ENCODE data around the gene SPHK1.

The SPHK1 gene

DNA sequence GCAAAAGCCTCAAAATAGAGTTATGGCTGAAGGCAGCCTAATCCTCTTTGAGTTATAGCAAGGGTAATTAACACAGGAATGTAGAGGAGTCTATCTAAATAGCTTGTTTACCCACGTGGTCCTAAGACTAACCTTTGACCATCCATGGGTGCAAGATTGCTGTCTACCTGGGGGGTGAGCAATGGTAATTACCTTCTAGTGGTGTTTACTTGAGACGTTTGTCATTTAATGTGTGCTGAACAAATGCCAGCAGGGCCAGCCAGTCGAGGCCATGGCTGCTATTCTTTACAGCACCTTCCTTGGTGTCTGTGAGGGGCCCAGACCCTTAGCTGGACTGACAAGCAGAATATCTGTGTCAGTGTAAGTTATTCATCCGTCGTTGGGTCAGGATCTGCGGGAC, 16.8 kb upstream of the SPHK1 start:
- H3K27ac ChIP-seq (ENCODE audit: low read length), result no peak overlapping the region
- H3K4me3 ChIP-seq (ENCODE audit: low read length), result no peak overlapping the region
- H3K27me3 ChIP-seq (ENCODE audit: control insufficient read depth, insufficient read depth, low read length), result no peaks in the 10 kb centered on the region
- H3K36me3 ChIP-seq (ENCODE audit: control insufficient read depth, low read depth, low read length), result no peaks in the 10 kb centered on the region
- H3K4me1 ChIP-seq (ENCODE audit: control insufficient read depth, low read depth, low read length), result no peaks in the 10 kb centered on the region
- no peaks in the 10 kb centered on the region for H3K9me3 ChIP-seq (ENCODE audit: control insufficient read depth, low read depth, low read length)
- H3K9ac ChIP-seq (ENCODE audit: low read length), result no peak overlapping the region

DNA sequence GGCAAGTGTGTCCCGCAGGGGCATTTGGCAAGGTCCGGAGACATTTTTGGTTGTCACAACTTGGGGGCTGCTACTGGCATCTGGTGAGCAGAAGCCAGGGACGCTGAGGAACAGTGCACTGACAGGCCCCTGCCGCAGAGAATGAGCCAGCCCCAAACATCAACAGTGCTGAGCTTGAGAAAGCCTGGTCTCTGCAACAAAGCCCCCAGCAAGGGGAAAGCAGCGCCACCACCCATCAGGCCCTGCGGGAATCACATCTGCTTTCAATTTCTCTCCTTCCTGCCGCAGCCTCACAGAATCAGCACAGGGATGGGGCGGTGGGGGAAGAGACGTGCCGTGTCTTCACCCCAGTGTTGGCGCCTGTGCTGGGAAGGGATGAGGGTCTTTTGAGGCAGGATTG, 15.9 kb upstream of the SPHK1 start:
- no peaks in the 10 kb centered on the region for H3K27me3 ChIP-seq (ENCODE audit: control insufficient read depth, insufficient read depth, low read length)
- H3K9me3 ChIP-seq (ENCODE audit: control insufficient read depth, low read depth, low read length), result no peaks in the 10 kb centered on the region
- H3K4me1 ChIP-seq (ENCODE audit: control insufficient read depth, low read depth, low read length), result no peaks in the 10 kb centered on the region
- H3K36me3 ChIP-seq (ENCODE audit: control insufficient read depth, low read depth, low read length), result no peaks in the 10 kb centered on the region
- no peak overlapping the region for H3K27ac ChIP-seq (ENCODE audit: low read length)
- H3K9ac ChIP-seq (ENCODE audit: low read length), result no peak overlapping the region
- no peak overlapping the region for H3K4me3 ChIP-seq (ENCODE audit: low read length)

DNA sequence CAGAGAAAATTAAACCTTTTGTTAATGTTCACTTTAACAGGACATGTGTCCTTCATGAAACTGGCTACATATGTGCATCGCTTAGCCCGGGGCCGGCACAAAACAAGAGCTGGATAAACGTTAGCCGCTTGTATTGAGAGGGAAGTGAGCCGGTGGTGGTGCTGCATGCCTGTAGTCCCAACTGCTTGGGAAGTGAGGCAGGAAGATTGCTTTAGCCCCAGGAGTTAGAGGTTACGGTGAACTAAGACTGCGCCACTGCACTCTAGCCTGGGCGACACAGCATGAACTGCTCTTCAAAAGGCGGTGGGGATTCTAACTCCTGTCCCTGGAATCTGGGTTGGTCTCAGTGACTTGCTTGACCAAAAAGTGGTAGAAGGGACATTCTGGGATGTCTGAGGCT, 15.0 kb upstream of the SPHK1 start:
- H3K9ac ChIP-seq (ENCODE audit: low read length), result no peak overlapping the region

DNA sequence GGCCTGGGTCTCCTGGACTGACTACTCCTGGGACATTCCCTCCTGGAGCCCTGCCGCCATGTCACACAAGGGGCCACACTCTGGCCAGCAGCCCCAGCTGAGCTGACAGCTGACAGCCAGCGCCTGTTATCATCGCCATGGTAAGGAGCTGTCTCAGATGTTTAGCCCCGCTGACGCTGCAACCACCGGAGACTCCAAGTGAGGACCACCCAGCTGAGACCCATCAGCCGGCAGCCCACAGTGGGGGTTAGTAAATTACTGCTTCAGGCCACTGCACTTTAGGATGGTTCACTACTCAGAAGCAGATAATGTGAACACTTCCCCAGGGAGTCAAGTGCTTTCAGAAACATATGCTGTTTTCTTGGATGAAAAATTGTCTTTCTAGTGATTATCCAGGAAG, 14.6 kb upstream of the SPHK1 start:
- no peaks in the 10 kb centered on the region for H3K36me3 ChIP-seq (ENCODE audit: control insufficient read depth, low read depth, low read length)
- H3K9me3 ChIP-seq (ENCODE audit: control insufficient read depth, low read depth, low read length), result no peaks in the 10 kb centered on the region
- H3K27me3 ChIP-seq (ENCODE audit: control insufficient read depth, insufficient read depth, low read length), result no peaks in the 10 kb centered on the region
- H3K9ac ChIP-seq (ENCODE audit: low read length), result no peak overlapping the region
- no peaks in the 10 kb centered on the region for H3K4me1 ChIP-seq (ENCODE audit: control insufficient read depth, low read depth, low read length)
- H3K4me3 ChIP-seq (ENCODE audit: low read length), result no peak overlapping the region
- H3K27ac ChIP-seq (ENCODE audit: low read length), result no peak overlapping the region

More for the DNA sequence above, 15.0 kb upstream of the SPHK1 start:
- H3K36me3 ChIP-seq (ENCODE audit: control insufficient read depth, low read depth, low read length), result no peaks in the 10 kb centered on the region
- no peaks in the 10 kb centered on the region for H3K27me3 ChIP-seq (ENCODE audit: control insufficient read depth, insufficient read depth, low read length)
- no peak overlapping the region for H3K27ac ChIP-seq (ENCODE audit: low read length)
- no peaks in the 10 kb centered on the region for H3K4me1 ChIP-seq (ENCODE audit: control insufficient read depth, low read depth, low read length)
- H3K4me3 ChIP-seq (ENCODE audit: low read length), result no peak overlapping the region
- H3K9me3 ChIP-seq (ENCODE audit: control insufficient read depth, low read depth, low read length), result no peaks in the 10 kb centered on the region

DNA sequence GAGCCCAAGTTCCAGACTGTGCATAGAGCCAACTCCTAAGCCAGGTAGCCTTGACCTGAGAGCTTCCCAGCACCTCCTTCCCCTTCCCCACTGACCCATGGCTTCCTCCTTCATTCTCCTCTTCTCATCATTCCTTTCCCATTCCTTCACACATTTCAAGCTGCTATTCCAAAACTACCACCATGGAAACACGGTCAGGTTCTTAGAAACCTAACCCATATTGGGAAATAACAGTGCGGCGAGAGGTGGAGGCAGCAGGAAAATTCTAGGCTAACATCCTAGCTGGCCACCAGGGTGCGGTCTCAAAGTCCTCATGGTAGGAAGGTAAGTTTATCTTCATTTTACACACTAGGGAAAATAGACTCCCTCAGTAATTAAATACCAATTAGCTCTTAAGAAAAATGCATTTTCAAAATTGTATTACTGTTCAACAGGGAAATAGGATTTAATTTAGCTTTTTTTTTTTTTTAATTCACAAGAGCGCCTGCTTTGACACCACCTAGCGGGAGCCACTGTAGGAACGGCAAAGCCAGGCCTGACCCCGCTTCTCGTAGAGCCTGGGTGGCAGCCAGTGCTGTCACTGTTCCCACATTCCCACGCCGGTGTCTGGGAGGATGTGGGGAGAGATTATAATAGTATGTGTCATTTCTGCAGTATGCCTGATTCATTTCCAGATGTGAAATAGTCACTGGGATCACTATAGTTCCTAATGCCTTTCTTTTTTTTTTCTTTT, 14.0 kb upstream of the SPHK1 start:
- Histone ChIP-seq H3K27me3 (ENCODE audit: control insufficient read depth, insufficient read depth, low read length) (no peaks in the 10 kb centered on the region), H3K4me1 (ENCODE audit: control insufficient read depth, low read depth, low read length) (no peaks in the 10 kb centered on the region), H3K9ac (ENCODE audit: low read length) (no peak overlapping the region), H3K27ac (ENCODE audit: low read length) (no peak overlapping the region), H3K9me3 (ENCODE audit: control insufficient read depth, low read depth, low read length) (no peaks in the 10 kb centered on the region), H3K4me3 (ENCODE audit: low read length) (no peak overlapping the region), H3K36me3 (ENCODE audit: control insufficient read depth, low read depth, low read length) (no peaks in the 10 kb centered on the region)

DNA sequence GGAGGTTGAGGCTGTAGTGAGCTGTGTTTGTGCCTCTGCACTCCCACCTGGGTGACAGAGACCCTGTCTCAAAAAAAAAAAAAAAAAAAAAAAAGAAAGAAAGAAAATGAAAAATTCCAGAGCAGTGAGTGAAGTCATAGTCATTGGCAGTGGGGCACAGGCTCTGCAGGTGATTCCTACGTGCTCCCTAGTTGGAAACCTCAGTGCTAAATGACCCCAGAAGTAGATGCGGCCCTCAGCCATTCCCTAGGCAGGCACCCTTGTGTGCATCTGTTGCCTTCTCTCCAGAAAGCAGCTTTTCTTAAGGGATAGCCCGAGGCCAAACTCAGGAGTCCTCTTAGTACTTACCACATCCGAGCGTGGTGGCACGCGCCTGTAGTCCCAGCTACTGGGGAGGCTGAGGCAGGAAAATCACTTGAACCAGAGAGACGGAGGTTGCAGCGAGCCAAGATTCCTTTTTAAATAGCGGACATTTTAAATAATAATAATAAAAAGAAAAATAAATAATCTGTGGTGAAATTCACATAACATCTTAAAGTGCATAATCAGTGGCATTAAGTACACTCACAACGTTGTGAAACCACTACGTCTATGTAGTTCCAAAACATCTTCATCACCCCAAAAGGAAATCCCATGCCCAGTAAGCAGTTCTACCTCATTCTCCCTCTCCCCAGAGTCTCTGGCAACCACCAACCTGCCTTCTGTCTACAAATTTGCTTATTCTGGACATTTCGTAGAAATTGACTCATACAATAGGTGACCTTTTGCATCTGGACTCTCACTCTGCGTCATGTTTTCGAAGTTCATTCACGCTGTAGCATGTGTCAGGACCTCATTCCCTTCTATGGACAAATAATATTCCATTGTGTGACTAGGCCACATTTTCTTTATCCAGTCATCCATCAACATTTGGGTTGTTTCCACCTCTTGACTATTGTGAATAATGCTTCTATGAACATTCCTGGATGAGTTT, 12.5 kb upstream of the SPHK1 start:
- no peaks in the 10 kb centered on the region for H3K9me3 ChIP-seq (ENCODE audit: control insufficient read depth, low read depth, low read length)

DNA sequence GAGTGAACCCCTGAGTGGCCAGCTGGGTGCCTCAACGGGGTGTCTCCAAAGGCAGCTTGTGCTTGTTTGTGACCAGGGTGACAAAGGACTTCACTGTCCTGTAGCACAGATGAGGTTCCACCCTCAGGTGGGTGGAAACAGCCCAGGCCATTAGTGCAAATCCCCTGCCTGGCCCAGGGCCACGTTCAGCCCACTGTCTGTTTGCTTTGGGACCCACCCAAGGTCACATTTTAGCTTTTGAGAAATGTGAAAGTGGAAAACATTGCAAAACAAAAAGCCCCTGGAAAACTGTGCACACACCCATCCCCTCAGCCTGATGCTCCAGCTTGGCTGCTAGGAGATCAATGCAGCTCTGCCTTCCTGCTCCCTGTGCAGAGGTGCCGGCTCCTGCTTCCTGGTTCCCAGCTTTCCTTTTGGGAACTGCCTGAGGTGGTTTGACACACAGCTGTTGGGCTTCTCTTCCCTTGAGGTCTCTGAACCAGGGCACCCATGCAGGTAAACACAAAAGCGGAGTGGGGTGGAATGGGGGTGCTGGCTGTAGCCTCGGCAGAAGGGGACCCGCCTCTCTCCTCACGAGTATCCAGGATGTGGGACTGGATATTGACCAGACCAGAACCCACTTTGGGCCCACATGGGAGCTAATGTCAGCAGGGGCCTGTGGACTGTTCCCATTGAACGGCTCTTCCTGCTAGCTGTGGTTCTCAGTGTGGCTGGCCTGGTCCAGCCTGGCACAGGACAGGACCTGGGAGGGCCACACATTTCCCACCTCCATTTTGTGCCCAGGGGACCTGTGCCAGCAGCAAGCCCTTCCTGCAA, 7.9 kb upstream of the SPHK1 start:
- no peak overlapping the region for H3K27ac ChIP-seq (ENCODE audit: low read length)
- H3K9ac ChIP-seq (ENCODE audit: low read length), result no peak overlapping the region
- no peaks in the 10 kb centered on the region for H3K36me3 ChIP-seq (ENCODE audit: control insufficient read depth, low read depth, low read length)
- H3K27me3 ChIP-seq (ENCODE audit: control insufficient read depth, insufficient read depth, low read length), result peaks cover 5% of the 10 kb centered on the region
- no peak overlapping the region for H3K4me3 ChIP-seq (ENCODE audit: low read length)
- no peaks in the 10 kb centered on the region for H3K9me3 ChIP-seq (ENCODE audit: control insufficient read depth, low read depth, low read length)
- H3K4me1 ChIP-seq (ENCODE audit: control insufficient read depth, low read depth, low read length), result no peaks in the 10 kb centered on the region

More for the DNA sequence above, 12.5 kb upstream of the SPHK1 start:
- no peaks in the 10 kb centered on the region for H3K36me3 ChIP-seq (ENCODE audit: control insufficient read depth, low read depth, low read length)
- H3K27me3 ChIP-seq (ENCODE audit: control insufficient read depth, insufficient read depth, low read length), result no peaks in the 10 kb centered on the region
- H3K9ac ChIP-seq (ENCODE audit: low read length), result no peak overlapping the region
- H3K4me1 ChIP-seq (ENCODE audit: control insufficient read depth, low read depth, low read length), result no peaks in the 10 kb centered on the region
- no peak overlapping the region for H3K4me3 ChIP-seq (ENCODE audit: low read length)
- no peak overlapping the region for H3K27ac ChIP-seq (ENCODE audit: low read length)

DNA sequence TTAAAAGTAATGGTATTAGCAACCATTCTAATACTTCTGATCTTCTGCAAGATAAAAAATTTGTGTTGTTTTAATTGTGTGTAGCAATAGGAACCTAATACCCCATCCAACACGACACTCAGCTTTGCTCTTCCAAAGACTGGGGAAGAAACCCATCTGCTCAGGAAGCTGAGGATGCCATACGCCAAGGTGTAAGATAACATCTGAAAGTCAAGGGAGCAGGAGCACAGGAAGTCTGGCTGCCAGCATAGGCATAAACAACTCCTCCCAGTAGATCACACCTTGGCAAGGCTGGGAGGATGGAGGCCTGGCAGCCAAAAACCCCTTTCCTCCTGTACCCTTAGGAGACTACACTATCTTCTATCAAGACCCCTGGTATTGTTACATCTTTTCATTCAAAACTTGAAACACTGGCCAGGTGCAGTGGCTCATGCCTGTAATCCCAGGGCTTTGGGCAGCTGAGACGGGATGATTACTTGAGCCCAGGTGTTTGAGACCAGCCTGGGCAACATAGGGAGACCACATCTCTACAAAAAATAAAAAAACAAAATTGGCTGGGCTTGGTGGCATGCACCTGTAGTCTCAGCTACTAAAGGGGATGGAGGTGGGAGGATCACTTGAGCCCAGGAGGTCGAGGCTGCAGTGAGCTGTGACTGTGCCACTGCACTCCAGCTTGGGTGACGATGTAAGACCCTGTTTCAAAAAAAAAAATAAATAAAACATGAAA, 5.7 kb upstream of the SPHK1 start:
- no peaks in the 10 kb centered on the region for H3K36me3 ChIP-seq (ENCODE audit: control insufficient read depth, low read depth, low read length)
- no peak overlapping the region for H3K9ac ChIP-seq (ENCODE audit: low read length)
- H3K27me3 ChIP-seq (ENCODE audit: control insufficient read depth, insufficient read depth, low read length), result peaks cover 27% of the 10 kb centered on the region

DNA sequence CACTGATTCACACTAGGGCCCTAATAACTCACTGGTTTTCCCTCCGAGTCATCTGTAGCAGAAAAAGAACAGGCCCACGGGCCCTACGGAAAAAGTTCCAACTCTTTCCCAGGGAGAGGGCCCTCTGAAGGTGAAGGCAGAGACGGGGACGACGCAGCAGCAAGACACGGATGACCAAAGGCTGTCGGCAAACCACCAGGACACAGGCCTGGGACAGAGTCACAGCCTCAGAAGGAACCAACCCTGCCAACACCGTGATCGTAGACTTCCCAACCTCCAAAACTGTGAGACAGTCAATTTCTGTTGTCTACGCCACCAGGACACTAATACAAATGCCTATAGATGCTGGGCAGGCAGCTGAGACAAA, 5.2 kb upstream of the SPHK1 start:
- no peak overlapping the region for H3K9ac ChIP-seq (ENCODE audit: low read length)
- H3K4me3 ChIP-seq (ENCODE audit: low read length), result no peak overlapping the region
- H3K27me3 ChIP-seq (ENCODE audit: control insufficient read depth, insufficient read depth, low read length), result peaks cover 32% of the 10 kb centered on the region
- peaks cover 6% of the 10 kb centered on the region for H3K4me1 ChIP-seq (ENCODE audit: control insufficient read depth, low read depth, low read length)
- no peaks in the 10 kb centered on the region for H3K9me3 ChIP-seq (ENCODE audit: control insufficient read depth, low read depth, low read length)
- no peaks in the 10 kb centered on the region for H3K36me3 ChIP-seq (ENCODE audit: control insufficient read depth, low read depth, low read length)
- H3K27ac ChIP-seq (ENCODE audit: low read length), result no peak overlapping the region

More for the DNA sequence above, 5.7 kb upstream of the SPHK1 start:
- Histone ChIP-seq H3K9me3 (ENCODE audit: control insufficient read depth, low read depth, low read length) (no peaks in the 10 kb centered on the region), H3K4me3 (ENCODE audit: low read length) (no peak overlapping the region), H3K27ac (ENCODE audit: low read length) (no peak overlapping the region), H3K4me1 (ENCODE audit: control insufficient read depth, low read depth, low read length) (peaks cover 6% of the 10 kb centered on the region)

DNA sequence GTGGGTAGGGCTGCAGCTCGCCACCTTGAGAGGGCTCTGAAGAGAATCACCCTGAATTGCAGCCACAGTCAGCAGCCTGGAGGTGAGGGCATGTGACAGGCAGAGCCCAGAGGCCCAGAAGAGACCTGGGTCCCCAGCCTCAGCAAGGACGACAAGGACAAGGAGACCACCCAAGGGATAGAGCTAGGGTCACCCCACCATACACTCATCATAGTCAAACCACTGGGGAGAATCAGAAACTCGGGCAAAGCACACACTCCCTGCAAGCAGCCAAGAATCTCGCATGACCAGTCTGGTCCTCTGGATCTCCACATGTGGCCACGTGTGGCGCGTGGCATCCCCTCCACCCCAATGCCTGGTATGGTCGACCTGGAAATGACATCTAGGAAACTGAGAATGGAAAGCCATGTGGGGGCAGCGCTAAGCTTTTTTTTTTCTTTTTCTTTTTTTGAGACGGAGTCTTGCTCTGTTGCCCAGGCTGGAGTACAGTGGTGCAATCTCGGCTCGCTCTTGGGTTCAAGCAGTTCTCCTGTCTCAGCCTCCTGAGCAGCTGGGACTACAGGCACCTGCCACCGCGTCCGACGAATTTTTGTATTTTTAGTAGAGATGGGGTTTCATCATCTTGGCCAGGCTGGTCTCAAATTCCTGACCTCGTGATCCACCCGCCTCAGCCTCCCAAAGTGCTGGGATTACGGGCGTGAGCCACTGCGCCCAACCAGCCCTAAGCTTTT, 4.6 kb upstream of the SPHK1 start:
- Histone ChIP-seq H3K27me3 (ENCODE audit: control insufficient read depth, insufficient read depth, low read length) (peaks cover 38% of the 10 kb centered on the region), H3K4me3 (ENCODE audit: low read length) (no peak overlapping the region), H3K27ac (ENCODE audit: low read length) (no peak overlapping the region), H3K9ac (ENCODE audit: low read length) (no peak overlapping the region), H3K4me1 (ENCODE audit: control insufficient read depth, low read depth, low read length) (peaks cover 6% of the 10 kb centered on the region), H3K9me3 (ENCODE audit: control insufficient read depth, low read depth, low read length) (no peaks in the 10 kb centered on the region), H3K36me3 (ENCODE audit: control insufficient read depth, low read depth, low read length) (no peaks in the 10 kb centered on the region)

Data from iPS-18a (cell line).